HEK293 (cell line): ENCODE data around the gene PBX3.

ENCODE experiments used
- CTCF ChIP-seq: fragments of 450-650 bp; formaldehyde crosslinking; IDR thresholded peaks from 2 replicates; pipeline ENCODE4 v1.5.1; 2016; ENCODE audit warnings: missing biosample characterization, missing genetic modification characterization
- EGR2 ChIP-seq: fragments of 450-650 bp; formaldehyde crosslinking; IDR thresholded peaks from 2 replicates; pipeline ENCODE4 v1.5.1; 2016; ENCODE audit warnings: low read depth, missing biosample characterization, missing genetic modification characterization
- TRIM28 ChIP-seq: IDR thresholded peaks from 2 replicates; pipeline ENCODE4 v1.6.1; 2011; ENCODE audit warnings: low read length, control low read depth, borderline replicate concordance
- ZBTB26 ChIP-seq: fragments of 450-650 bp; formaldehyde crosslinking; optimal IDR thresholded peaks from 2 replicates; pipeline ENCODE3; 2016; ENCODE audit warnings: missing biosample characterization, mild to moderate bottlenecking, missing genetic modification characterization
- ZNF274 ChIP-seq, 2 experiments: fragments of 200-500 bp in 1 of 2; fragments of 450-650 bp in 1 of 2; sonication (Bioruptor generic) in 1 of 2; formaldehyde crosslinking in 1 of 2; IDR thresholded peaks; 2 replicates each; pipeline versions ENCODE4 v1.5.1 to v1.6.1; 2014 to 2016; ENCODE audit warnings: borderline replicate concordance in 1 of 2, inconsistent platforms in 1 of 2, low read length in 1 of 2, missing biosample characterization in 1 of 2, missing genetic modification characterization in 1 of 2
- ZNF510 ChIP-seq: fragments of 450-650 bp; formaldehyde crosslinking; IDR thresholded peaks from 2 replicates; pipeline ENCODE4 v1.5.1; 2018; ENCODE audit warnings: mild to moderate bottlenecking, missing genetic modification characterization, missing biosample characterization; ENCODE audit not compliant: insufficient replicate concordance
- ZNF768 ChIP-seq: fragments of 450-650 bp; formaldehyde crosslinking; IDR thresholded peaks from 2 replicates; pipeline ENCODE4 v1.5.1; 2018; ENCODE audit warnings: missing biosample characterization, mild to moderate bottlenecking, missing genetic modification characterization

- no peak for TF ChIP-seq EGR2 (tag by site-specific recombination)
- TF ChIP-seq CTCF = no peak
- TF ChIP-seq ZNF768 (tag by site-specific recombination) = no peak
- TF ChIP-seq ZBTB26 = no peak
- TF ChIP-seq ZNF274 (IDR thresholded peaks at IDR 0.05; ENCODE audit: low read length) = no peak
- TF ChIP-seq ZNF274 (tag by site-specific recombination; IDR thresholded peaks at IDR 0.05; ENCODE audit: borderline replicate concordance) = no peak
- TF ChIP-seq ZNF510 (tag by site-specific recombination) = no peak
- TF ChIP-seq TRIM28 = no peak
Measured at GRCh38 chr9:125756518-125756917, 9.3 kb downstream of the PBX3 start.
